Spleen (tissue), 7 donors: ENCODE results near the gene PLXNB2.

ENCODE experiments used
- POLR2A ChIP-seq, 3 donors: fragments of 450-650 bp; IDR thresholded peaks; one replicate each; pipeline ENCODE4 v1.5.1; 2017; ENCODE audit warnings: antibody characterized with exemption in 3 of 3, mild to moderate bottlenecking in 1 of 3
- POLR2AphosphoS5 ChIP-seq, 3 donors: sonication (generic); formaldehyde crosslinking; IDR thresholded peaks; one replicate each; pipeline ENCODE4 v1.5.1; 2017; ENCODE audit warnings: antibody characterized with exemption in 3 of 3
- TF ChIP-seq, protein P1 (sequence below), 11 experiments: fragments of 200-600 bp in 7 of 11; fragments of 450-650 bp in 4 of 11; sonication (generic) in 4 of 11; IDR thresholded peaks in 8 of 11; conservative IDR thresholded peaks in 3 of 11; 1 replicate in 7 of 11; 2 replicates in 4 of 11; pipeline versions ENCODE4 v1.4.0 to v1.8.0; 2016 to 2021; ENCODE audit warnings: antibody characterized with exemption in 11 of 11, inconsistent platforms in 4 of 11, mild to moderate bottlenecking in 1 of 11
- donor health status: DM: no; HTN: no; CAD: no; lungs with moderate emphysema.
- donor health status: DM: no; HTN: no; CAD: no.
- donor health status: DM: no; HTN: no; CAD: no.

DNA sequence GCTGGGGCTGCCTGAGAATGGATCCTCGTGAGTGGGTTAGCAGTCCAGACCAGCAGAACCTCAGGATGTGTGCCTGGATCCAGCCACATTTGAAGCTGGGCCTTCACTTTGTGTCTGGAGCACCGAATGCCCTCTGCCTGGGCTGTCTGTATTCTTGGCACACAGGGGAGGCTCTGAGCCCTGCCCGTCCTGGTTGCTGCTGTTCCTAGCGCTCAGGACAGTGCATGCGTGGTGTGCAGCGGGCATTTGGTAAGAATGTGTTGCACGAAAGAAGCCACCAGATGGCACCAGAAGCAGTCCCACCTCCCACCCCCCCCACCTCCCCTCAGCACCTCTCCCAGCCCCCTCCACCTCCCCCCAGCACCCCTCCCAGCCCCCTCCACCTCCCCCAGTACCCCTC, 33.1 kb downstream of the PLXNB2 start:
- TF ChIP-seq, protein P1, sequence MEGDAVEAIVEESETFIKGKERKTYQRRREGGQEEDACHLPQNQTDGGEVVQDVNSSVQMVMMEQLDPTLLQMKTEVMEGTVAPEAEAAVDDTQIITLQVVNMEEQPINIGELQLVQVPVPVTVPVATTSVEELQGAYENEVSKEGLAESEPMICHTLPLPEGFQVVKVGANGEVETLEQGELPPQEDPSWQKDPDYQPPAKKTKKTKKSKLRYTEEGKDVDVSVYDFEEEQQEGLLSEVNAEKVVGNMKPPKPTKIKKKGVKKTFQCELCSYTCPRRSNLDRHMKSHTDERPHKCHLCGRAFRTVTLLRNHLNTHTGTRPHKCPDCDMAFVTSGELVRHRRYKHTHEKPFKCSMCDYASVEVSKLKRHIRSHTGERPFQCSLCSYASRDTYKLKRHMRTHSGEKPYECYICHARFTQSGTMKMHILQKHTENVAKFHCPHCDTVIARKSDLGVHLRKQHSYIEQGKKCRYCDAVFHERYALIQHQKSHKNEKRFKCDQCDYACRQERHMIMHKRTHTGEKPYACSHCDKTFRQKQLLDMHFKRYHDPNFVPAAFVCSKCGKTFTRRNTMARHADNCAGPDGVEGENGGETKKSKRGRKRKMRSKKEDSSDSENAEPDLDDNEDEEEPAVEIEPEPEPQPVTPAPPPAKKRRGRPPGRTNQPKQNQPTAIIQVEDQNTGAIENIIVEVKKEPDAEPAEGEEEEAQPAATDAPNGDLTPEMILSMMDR (IDR thresholded peaks at IDR 0.05 in 8 of 11, conservative IDR thresholded peaks at IDR 0.05 in 3 of 11): peak in 8 of 11 experiments; percentile 13 to 65 (median 46)
- TF ChIP-seq POLR2A (IDR thresholded peaks at IDR 0.05): no peak
- peak in 1 of 3 donors; percentile 39 for TF ChIP-seq POLR2AphosphoS5 (IDR thresholded peaks at IDR 0.05)
